CD4-positive, alpha-beta T cell treated with Interferon gamma for 1 hour (primary cell): ENCODE measurements around the gene EGFR.

ENCODE experiments used
- DNase-seq: peaks from one replicate; pipeline ENCODE4 v3.0.0-alpha.2; 2020

Gene EGFR

GRCh38 chr7:55043691-55044370 is 25.0 kb downstream of the EGFR start:
- no peak for DNase-seq

DNA sequence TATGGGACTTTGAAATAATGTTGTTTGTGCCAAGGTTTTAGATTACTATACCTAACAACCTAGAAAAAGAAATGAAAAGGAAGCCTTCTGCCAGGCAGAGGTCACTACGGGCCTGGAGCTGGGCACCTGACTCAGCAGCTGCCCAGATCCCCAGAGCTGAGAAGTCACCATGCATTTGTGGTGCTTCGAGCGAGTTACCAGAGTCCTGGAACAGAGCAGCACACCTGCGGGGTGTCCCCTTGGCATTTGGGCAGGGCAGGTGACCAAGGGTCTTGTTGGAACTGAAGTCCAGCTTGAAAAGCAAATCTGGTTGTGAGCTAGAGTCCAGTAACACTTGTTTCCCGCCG is 25.5 kb downstream of the EGFR start:
- no peak for DNase-seq

DNA sequence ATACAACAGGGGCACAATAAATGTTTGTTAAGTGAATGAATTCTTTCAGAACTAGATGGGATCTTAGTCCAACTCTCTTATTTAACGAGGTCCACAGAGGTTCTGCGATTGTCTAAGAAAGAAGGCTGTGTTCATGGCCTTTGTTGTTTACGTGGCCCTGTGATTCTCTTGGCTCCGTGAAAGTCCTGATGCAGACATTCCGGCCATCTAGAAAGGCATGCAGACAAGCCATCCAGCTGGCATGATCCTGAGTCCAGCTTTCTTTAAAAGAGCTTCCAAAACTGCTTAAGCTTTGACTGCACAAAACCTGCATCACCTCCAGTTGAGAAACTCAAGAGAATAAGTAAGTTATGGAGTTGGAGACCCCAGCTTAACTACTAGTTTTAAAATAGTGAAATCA is 26.0 kb downstream of the EGFR start:
- no peak for DNase-seq

GRCh38 chr7:55046582-55047342 is 27.9 kb downstream of the EGFR start:
- no peak for DNase-seq

DNA sequence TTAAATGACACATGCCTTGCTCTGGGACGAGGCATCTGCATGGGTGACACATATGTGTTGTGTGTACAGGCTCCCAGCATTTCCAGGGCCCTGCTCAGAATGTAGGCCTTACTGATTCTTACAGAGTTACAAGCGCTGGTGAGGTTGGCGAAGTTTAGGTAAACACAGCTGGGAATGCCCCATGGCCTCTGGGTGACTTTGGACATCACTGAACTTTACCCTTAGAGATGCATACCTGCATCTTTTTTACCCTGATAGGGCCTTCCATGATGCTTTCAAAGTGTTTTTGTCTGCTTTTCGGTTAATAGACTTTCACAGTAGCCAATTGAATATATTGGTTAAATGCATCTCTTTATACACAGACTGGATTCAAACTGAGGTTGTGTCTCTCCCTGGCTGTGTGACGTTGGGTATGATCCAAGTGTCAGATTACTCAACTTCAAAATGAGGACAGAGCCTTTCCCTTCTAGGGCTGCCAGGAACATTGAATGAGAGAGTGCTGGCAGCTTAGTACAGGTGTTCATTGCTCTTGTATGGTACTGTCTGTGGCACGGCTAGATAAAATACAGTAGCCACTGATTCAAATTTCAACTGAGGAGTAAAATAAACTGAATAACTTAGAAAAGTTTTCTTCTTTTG is 29.5 kb downstream of the EGFR start:
- no peak for DNase-seq

DNA sequence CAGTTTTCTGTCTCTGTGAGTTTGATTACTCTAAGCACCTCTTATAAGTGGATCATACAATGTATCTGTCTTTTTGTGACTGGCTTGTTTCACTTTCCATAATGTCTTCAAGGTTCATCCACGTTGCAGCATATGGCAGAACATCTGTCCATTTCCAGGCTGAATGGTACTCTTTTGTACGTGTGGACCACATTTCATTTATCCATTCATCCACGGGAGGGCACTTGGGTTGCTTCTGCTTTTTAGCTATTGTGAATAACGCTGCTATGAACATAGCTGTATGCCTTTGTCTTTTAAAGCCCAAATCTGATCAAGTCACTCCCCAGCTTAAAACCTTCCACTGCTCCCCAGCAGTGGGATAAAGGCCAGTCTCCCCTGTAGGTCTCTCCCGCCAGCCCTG is 31.5 kb downstream of the EGFR start:
- DNase-seq, result no peak

DNA sequence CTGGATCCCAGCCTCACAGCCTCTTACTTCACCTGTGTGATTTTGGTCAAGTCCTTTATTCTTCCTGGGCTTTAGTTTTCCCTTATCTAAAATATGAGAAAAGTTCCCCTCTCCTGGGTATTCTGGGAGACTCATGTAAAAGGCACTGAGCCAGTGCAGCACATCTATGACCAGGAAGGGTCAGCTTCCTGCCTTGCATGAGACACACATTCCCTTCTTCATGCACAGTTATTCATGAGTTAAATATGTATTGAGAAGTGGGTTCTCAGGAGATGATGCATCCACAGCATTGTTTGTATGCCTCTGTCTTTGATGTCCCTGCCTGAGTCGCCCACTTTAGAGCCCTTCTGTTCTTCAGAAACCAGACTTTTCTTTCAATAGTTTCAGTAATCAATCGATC is 33.3 kb downstream of the EGFR start:
- no peak for DNase-seq

GRCh38 chr7:55052741-55053427 is 34.1 kb downstream of the EGFR start:
- no peak for DNase-seq

GRCh38 chr7:55053651-55054571 is 35.1 kb downstream of the EGFR start:
- no peak for DNase-seq

DNA sequence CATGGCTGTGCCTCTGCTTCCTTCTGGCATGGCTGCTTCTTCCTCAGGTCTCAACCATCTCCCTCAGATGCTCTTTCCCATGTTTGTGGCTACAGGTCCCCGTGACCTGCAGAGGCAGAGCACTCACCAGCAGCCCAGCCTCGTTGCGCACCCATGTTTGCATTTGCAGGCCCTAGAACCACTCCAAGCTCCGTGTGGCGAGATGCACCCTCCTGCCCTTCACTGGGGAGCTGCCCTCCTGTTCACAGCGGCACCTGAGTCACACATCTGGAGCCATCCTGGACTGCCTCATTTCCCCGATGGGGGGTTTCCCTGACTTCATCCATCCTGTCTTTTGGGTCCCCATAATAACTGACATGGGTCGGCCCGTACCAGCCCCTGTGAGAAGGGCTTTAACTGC is 35.9 kb downstream of the EGFR start:
- DNase-seq, result no peak

GRCh38 chr7:55055479-55055878 is 36.7 kb downstream of the EGFR start:
- DNase-seq, result no peak

- no peak for DNase-seq
These were observed 37.3 kb downstream of the EGFR start for GRCh38 chr7:55056068-55056467.

DNA sequence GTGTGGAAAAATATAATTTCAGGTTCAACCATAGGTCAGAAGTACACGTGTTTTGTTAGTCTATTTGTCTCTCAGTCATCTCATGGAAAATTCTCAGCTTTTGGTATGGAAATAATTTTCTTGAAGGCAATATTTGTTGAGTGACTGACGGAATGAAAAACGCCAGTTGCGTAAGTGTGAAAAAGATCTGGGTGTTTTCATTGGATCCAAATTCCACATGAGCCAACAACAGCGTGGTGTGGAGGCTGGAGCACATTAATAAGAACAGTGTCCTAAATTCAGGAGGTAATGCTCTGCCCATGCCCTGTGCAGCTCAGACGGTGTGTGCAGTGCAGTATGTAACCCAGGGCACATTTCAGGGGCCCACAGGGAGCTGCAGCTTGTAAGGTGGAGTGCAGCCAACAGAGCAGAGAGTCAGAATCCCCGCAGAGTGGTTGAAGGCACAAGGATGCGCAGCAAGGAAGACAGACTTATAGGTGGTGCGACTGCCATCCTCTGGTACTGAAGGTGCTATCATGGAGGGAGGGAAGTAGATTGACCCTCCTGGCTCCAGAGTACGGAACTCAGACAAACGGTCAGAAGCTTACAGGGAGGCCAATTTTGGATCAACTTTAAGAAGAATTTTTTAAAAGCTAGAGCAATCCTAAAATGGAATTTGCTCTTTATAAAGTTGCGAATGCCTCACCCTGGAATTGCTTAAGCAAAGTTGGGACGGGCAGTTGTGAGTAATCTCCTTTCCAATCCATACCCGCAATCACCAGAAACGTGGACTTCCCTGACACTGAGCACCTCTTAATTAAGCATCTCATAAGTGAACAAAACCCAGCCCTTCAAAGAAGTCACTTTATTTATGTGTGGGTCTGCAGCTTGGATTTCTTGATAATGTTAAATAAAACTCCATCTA is 38.0 kb downstream of the EGFR start:
- DNase-seq, result no peak

DNA sequence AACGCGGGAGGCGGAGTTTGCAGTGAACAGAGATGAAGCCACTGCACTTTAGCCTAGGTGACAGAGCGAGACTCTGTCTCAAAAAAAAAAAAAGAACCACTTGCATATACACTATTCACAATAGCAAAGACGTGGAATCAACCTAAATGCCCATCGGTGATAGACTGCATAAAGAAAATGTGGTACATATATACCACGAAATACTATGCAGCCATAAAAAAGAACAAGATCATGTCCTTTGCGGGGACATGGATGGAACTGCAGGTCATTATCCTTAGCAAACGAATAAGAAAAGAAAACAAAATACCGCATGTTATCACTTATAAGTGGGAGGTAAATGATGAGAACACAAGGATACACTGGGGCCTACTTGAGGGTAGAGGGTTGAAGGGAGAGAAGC is 39.5 kb downstream of the EGFR start:
- DNase-seq, result no peak

DNA sequence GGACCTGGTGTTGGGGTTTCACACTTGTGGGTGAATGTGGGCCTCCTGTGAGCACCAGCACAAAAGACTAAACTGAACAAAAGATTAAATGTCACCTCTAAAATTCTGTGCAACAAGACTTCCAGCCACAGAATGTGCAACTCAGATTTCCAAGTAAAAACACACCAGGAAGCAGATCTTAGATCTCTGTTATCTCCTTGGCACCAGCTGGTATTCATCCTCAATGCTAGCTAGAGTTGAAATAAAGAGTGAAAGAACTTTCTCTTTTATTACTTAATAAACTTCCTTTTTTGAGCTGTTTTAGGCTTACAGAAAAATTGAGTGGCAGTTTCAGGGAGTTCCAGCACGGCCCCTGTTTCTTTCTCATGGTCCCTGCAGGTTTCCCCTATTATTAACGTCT is 40.2 kb downstream of the EGFR start:
- no peak for DNase-seq

- DNase-seq, result no peak
These were observed 41.3 kb downstream of the EGFR start for GRCh38 chr7:55060085-55060484.

DNA sequence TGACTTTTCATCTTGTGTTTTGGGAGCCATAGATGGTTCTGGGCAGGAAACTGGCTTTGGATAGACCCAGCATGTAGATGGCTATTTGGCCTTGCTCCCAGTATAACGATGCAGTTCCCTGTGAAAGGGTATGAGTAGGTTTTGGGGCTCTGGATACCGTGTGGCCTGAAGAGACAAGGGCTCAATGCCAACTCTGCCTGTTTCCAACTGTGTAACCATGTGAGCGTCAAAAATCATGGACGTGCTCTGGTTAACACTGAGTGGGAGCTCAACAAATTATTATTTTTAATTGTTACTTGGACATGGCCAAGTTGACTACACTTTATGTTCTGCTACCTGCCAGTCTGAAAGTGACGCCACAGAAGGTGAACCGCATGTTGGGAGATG is 41.8 kb downstream of the EGFR start:
- DNase-seq, result no peak

DNA sequence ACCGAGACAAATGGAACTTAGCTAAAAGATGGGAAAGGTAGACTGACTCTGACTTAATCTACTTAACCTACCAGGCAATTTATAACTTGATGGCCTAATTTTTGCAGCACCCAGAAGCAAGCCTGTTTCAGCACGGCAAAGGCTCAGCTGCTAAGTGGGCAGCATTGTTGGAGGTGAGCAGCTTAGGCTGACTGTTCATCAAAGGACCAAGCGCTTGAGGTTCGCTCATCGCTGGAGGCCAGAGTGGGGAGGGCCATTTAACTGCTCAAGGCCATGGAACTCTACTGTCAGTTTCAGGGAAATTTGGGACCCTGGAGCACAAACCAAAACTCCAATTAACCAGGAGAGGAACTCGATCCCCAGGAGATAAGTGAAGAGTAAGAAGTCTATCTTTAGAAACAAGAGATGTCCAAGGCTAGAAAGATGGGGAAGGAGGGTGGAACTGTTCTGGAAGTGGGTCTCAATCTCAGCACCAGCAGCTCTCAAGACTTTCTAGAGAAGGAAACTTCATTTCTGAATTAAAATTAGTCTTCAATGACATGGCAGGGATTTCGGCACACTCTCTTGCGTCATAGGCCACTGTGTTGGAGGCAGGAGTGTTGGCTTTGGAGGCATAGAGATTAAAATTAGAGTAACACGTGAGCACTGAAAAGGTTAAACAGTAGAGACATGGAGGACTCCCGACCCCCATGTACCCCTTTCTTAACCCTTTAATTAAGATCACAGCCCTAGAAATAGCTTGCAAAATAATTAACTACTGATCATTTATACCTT is 43.1 kb downstream of the EGFR start:
- DNase-seq, result no peak

GRCh38 chr7:55063061-55063460 is 44.2 kb downstream of the EGFR start:
- DNase-seq, result no peak

DNA sequence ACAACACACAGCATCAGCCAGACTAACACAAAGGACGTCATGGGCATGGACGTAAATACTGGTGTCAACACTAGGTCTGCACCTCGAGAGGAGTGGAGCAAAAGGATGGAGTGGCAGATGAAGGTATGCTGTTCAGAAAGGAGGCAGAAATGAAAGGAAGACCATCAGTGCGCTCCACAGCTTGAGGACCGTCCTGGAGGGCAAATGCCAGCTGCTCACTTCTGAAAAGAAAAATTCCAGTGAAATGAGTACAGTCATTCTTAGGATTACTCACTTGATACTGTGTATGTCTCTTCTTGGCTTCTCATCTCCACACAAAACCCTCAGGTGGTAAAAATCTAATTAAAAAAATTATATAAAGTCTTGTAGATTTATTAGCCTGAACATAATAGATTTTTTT is 44.8 kb downstream of the EGFR start:
- DNase-seq, result no peak

DNA sequence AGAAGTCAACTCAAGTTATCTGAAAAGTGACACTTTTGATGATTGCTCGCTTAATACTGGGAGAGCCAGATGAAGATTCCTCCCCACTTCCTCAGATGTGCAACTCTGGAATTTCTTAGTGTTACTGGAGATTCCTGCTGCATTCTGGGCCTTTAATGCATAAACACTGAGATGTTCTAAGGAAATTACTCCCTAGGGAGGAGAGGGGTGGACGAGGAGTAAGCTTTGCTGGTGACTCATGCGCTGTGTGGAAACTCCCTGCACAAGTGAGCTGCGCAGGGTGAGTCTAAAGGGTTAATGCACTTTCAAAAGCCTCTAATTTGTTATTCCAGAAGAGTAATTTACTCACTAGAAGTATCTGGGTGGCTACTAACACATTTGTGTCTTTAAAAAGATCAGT is 46.3 kb downstream of the EGFR start:
- DNase-seq, result no peak
